Sigmoid colon (tissue), 7 donors: Measurements from ENCODE around the gene PRKAR2A. TPM values are rescaled to one million over a fixed set of nuclear protein-coding genes. Genes with fewer than 3 reads are reported as not detected.
"Not testable (repeated sequence)": the region's sequence is repeated elsewhere in the genome, so short reads cannot be mapped to it uniquely, and the experiment has no call there.

Source experiments
- DNase-seq: peaks from one replicate; pipeline ENCODE4 v3.0.0-alpha.2; 2019
- H3K27ac ChIP-seq, 4 donors: fragments of 200-600 bp; sonication (generic); one replicate each; pipeline ENCODE4 v1.5.1; 2016 to 2019; ENCODE audit warnings: mild to moderate bottlenecking in 1 of 4
- H3K27me3 ChIP-seq, 3 donors: fragments of 200-600 bp; sonication (generic); one replicate each; pipeline ENCODE4 v1.5.1; 2019; ENCODE audit warnings: mild to moderate bottlenecking in 1 of 3
- H3K36me3 ChIP-seq, 4 donors: fragments of 200-600 bp; sonication (generic); one replicate each; pipeline ENCODE4 v1.5.1; 2016 to 2019
- H3K4me1 ChIP-seq, 4 donors: fragments of 200-600 bp; sonication (generic); one replicate each; pipeline ENCODE4 v1.5.1; 2017 to 2019
- H3K4me3 ChIP-seq, 4 donors: fragments of 200-600 bp; sonication (generic); one replicate each; pipeline ENCODE4 v1.5.1; 2017 to 2019; ENCODE audit warnings: mild to moderate bottlenecking in 2 of 4, moderate library complexity in 1 of 4
- H3K9me3 ChIP-seq, 4 donors: fragments of 200-600 bp in 3 of 4; sonication (generic) in 3 of 4; one replicate each; pipeline versions ENCODE4 v1.5.1 to v1.6.1; 2013 to 2019
- CTCF ChIP-seq, 4 experiments: fragments of 450-650 bp in 3 of 4; fragments of 200-600 bp in 1 of 4; IDR thresholded peaks; one replicate each; pipeline ENCODE4 v1.5.1; 2016 to 2019; ENCODE audit warnings: antibody characterized with exemption in 4 of 4, mild to moderate bottlenecking in 3 of 4, moderate library complexity in 2 of 4
- EP300 ChIP-seq, 4 donors: sonication (generic); formaldehyde crosslinking; IDR thresholded peaks; one replicate each; pipeline ENCODE4 v1.6.1; 2017; ENCODE audit warnings: antibody characterized with exemption in 4 of 4
- POLR2A ChIP-seq, 2 donors: fragments of 450-650 bp; IDR thresholded peaks; one replicate each; pipeline ENCODE4 v1.6.1; 2016; ENCODE audit warnings: antibody characterized with exemption in 2 of 2, mild to moderate bottlenecking in 2 of 2, moderate library complexity in 2 of 2
- POLR2AphosphoS5 ChIP-seq, 4 donors: sonication (generic); formaldehyde crosslinking; IDR thresholded peaks; one replicate each; pipeline ENCODE4 v1.6.1; 2017; ENCODE audit warnings: antibody characterized with exemption in 4 of 4
- WGBS, 2 donors: extraction: QIAGEN DNeasy Blood & Tissue Kit; methylation state at CpG; one replicate each; pipeline ENCODE4 v1.1.7; 2013; 5-methylcytosine and 5-hydroxymethylcytosine counted together
- intact Hi-C: fragments of 100-400 bp; cut with DNase I; formaldehyde crosslinking; loops from one replicate; pipeline ENCODE4 v1.15.1; 2023
- polyA plus RNA-seq, 3 donors: library from polyadenylated mRNA; stranded (reverse); fragments of 200-250 nt; gene quantifications; one replicate each; pipeline ENCODE4 v1.2.3, GENCODE V29; 2013
- total RNA-seq, 4 donors: library from RNA; depleted of rRNA; stranded (reverse); fragments of >200 nt; gene quantifications; one replicate each; pipeline ENCODE4 v1.1.0, GENCODE V29; 2016
- donor health status: healthy with polysubstance abuse.
- donor health status: Bipolar disorder and iron deficiency.
- donor health status: healthy.

PRKAR2A gene
- total and polyA plus RNA-seq, 7 donors, result 9.6 to 64.5 (median 23.9) TPM

- H3K36me3 ChIP-seq, result peaks cover 0 to 5% (median 0%) of the 10 kb centered on the region in 4 donors
- no peak for DNase-seq
- H3K27ac ChIP-seq, result no peak overlapping the region
Observed at GRCh38 chr3:48835650-48836366, 11.9 kb downstream of the PRKAR2A start.

GRCh38 chr3:48832684-48833083, 15.0 kb downstream of the PRKAR2A start:
- DNase-seq, result no peak
- Histone ChIP-seq H3K9me3 (no peaks in the 10 kb centered on the region), H3K27ac (no peak overlapping the region), H3K4me3 (no peak overlapping the region), H3K27me3 (no peaks in the 10 kb centered on the region), H3K4me1 (peaks cover 0 to 11% (median 3%) of the 10 kb centered on the region in 4 donors), H3K36me3 (no peaks in the 10 kb centered on the region)
- no peak for TF ChIP-seq CTCF (IDR thresholded peaks at IDR 0.05)
- no peak for TF ChIP-seq EP300 (IDR thresholded peaks at IDR 0.05)
- TF ChIP-seq POLR2AphosphoS5 (IDR thresholded peaks at IDR 0.05), result no peak
- TF ChIP-seq POLR2A (IDR thresholded peaks at IDR 0.05), result no peak
- intact Hi-C loops, result no loop called here

More at GRCh38 chr3:48835650-48836366, 11.9 kb downstream of the PRKAR2A start:
- TF ChIP-seq EP300 (IDR thresholded peaks at IDR 0.05), result no peak
- no peak for TF ChIP-seq CTCF (IDR thresholded peaks at IDR 0.05)
- TF ChIP-seq POLR2AphosphoS5 (IDR thresholded peaks at IDR 0.05), result no peak
- no peak for TF ChIP-seq POLR2A (IDR thresholded peaks at IDR 0.05)
- H3K27me3 ChIP-seq, result no peaks in the 10 kb centered on the region
- H3K9me3 ChIP-seq, result no peaks in the 10 kb centered on the region
- H3K4me1 ChIP-seq, result peaks cover 0 to 8% (median 3%) of the 10 kb centered on the region in 4 donors
- intact Hi-C loops, result no loop called here
- H3K4me3 ChIP-seq, result no peak overlapping the region
- WGBS, 2 donors, result 95 to 96% methylated on average over 11 of the region's 11 CpGs

GRCh38 chr3:48830715-48831114, 17.0 kb downstream of the PRKAR2A start:
- no peak overlapping the region for H3K4me3 ChIP-seq
- TF ChIP-seq POLR2A (IDR thresholded peaks at IDR 0.05) (no peak), CTCF (IDR thresholded peaks at IDR 0.05) (no peak), EP300 (IDR thresholded peaks at IDR 0.05) (no peak), POLR2AphosphoS5 (IDR thresholded peaks at IDR 0.05) (no peak)
- DNase-seq, result no peak
- H3K9me3 ChIP-seq, result no peaks in the 10 kb centered on the region
- no peaks in the 10 kb centered on the region for H3K27me3 ChIP-seq
- intact Hi-C loops, result no loop called here
- WGBS, 2 donors, result 88 to 91% methylated on average over 6 of the region's 6 CpGs
- no peak overlapping the region for H3K27ac ChIP-seq
- H3K4me1 ChIP-seq, result peaks cover 0 to 11% (median 3%) of the 10 kb centered on the region in 4 donors
- no peaks in the 10 kb centered on the region for H3K36me3 ChIP-seq

GRCh38 chr3:48829525-48829924, 18.1 kb downstream of the PRKAR2A start:
- peaks cover 0 to 11% (median 3%) of the 10 kb centered on the region in 4 donors for H3K4me1 ChIP-seq
- H3K36me3 ChIP-seq, H3K9me3 ChIP-seq, H3K27me3 ChIP-seq, H3K4me3 ChIP-seq, intact Hi-C loops, H3K27ac ChIP-seq, DNase-seq: not testable (repeated sequence)
- WGBS, 2 donors, result 94 to 95% methylated on average over 11 of the region's 11 CpGs

- intact Hi-C loops, H3K27ac ChIP-seq, H3K4me3 ChIP-seq, H3K9me3 ChIP-seq, H3K27me3 ChIP-seq, H3K36me3 ChIP-seq, DNase-seq: not testable (repeated sequence)
- peaks cover 0 to 10% (median 3%) of the 10 kb centered on the region in 4 donors for H3K4me1 ChIP-seq
- WGBS, 2 donors, result 93 to 96% methylated on average over 10 of the region's 10 CpGs
Observed at GRCh38 chr3:48827874-48828273, 19.8 kb downstream of the PRKAR2A start.

GRCh38 chr3:48826451-48826850, 21.2 kb downstream of the PRKAR2A start:
- no peak for TF ChIP-seq EP300 (IDR thresholded peaks at IDR 0.05)
- no peak for TF ChIP-seq CTCF (IDR thresholded peaks at IDR 0.05)
- TF ChIP-seq POLR2A (IDR thresholded peaks at IDR 0.05), result no peak
- no peak for TF ChIP-seq POLR2AphosphoS5 (IDR thresholded peaks at IDR 0.05)
- Histone ChIP-seq H3K4me1 (peaks cover 0 to 4% (median under 1%) of the 10 kb centered on the region in 4 donors), H3K36me3 (no peaks in the 10 kb centered on the region), H3K27me3 (no peaks in the 10 kb centered on the region), H3K4me3 (no peak overlapping the region), H3K27ac (no peak overlapping the region), H3K9me3 (no peaks in the 10 kb centered on the region)
- no peak for DNase-seq
- intact Hi-C loops, result no loop called here
- 69 to 86% methylated on average over 2 of the region's 2 CpGs for WGBS, 2 donors
